H1 (cell line): ENCODE data around the gene CSAD. TPM values are rescaled to one million over a fixed set of nuclear protein-coding genes. Genes with fewer than 3 reads are reported as not detected.
A peak's percentile ranks its signal among the peaks of the same experiment; 100 is the strongest.

Experiments used
- CTCF ChIA-PET: fragments of 300-600 bp; sonication (Branson Sonifier 250); formaldehyde crosslinking; loops from one replicate; lab custom pipeline; 2021; ENCODE audit not compliant: partially characterized antibody; lab: Charles Lee
- POLR2A ChIA-PET: fragments of 300-600 bp; sonication (Branson Sonifier 250); formaldehyde crosslinking; loops from one replicate; lab custom pipeline; 2021; ENCODE audit warnings: inconsistent platforms; ENCODE audit not compliant: partially characterized antibody; lab: Charles Lee
- DNase-seq, 2 experiments: peaks; one replicate each; pipeline versions ENCODE4 v3.0.0 to v3.0.0-alpha.2; 2010 to 2022; ENCODE audit warnings: low spot score in 2 of 2, low read depth in 1 of 2, mixed read lengths in 1 of 2
- FAIRE-seq: peaks from 2 replicates; lab custom pipeline; 2011; peaks lifted over from hg19 to GRCh38; lab: Jason Lieb, UNC
- H2AFZ ChIP-seq: 2 replicates; pipeline ENCODE4 v1.8.1; 2012; ENCODE audit warnings: low read length, inconsistent platforms
- H2AK5ac ChIP-seq: 2 replicates; pipeline ENCODE4 v1.6.1; 2013; ENCODE audit warnings: low read depth, low read length
- H2BK120ac ChIP-seq: replicated peaks from 2 replicates; pipeline ENCODE3; 2013; ENCODE audit warnings: low read depth, low read length, inconsistent platforms
- H2BK12ac ChIP-seq: 2 replicates; pipeline ENCODE4 v1.6.1; 2013; ENCODE audit warnings: low read depth, low read length
- H2BK15ac ChIP-seq: 2 replicates; pipeline ENCODE4 v1.6.1; 2013; ENCODE audit warnings: low read length
- H2BK20ac ChIP-seq: 2 replicates; pipeline ENCODE4 v1.6.1; 2013; ENCODE audit warnings: low read length
- H2BK5ac ChIP-seq: 2 replicates; pipeline ENCODE4 v1.6.1; 2013; ENCODE audit warnings: low read depth, low read length
- H3K14ac ChIP-seq: 2 replicates; pipeline ENCODE4 v1.6.1; 2013; ENCODE audit warnings: inconsistent platforms; ENCODE audit not compliant: insufficient read length
- H3K18ac ChIP-seq: 2 replicates; pipeline ENCODE4 v1.6.1; 2013; ENCODE audit warnings: low read length; ENCODE audit errors: extremely low read depth
- H3K23ac ChIP-seq: 2 replicates; pipeline ENCODE4 v1.6.1; 2013; ENCODE audit warnings: inconsistent platforms; ENCODE audit not compliant: insufficient read length
- H3K23me2 ChIP-seq: 2 replicates; pipeline ENCODE4 v1.6.1; 2013; ENCODE audit warnings: low read depth, low read length
- H3K27ac ChIP-seq: 2 replicates; pipeline ENCODE4 v1.6.1; 2011; ENCODE audit warnings: low read depth, low read length, inconsistent platforms
- H3K27me3 ChIP-seq, 4 experiments: replicated peaks in 1 of 4; 1 replicate in 1 of 4; 2 replicates in 3 of 4; pipeline versions ENCODE4 v1.6.1 to v1.8.1; 2011 to 2013; ENCODE audit warnings: low read length in 3 of 4, mild to moderate bottlenecking in 3 of 4, inconsistent platforms in 2 of 4, mixed read lengths in 2 of 4, moderate library complexity in 1 of 4; ENCODE audit not compliant: control insufficient read depth in 3 of 4, insufficient read depth in 3 of 4; ENCODE audit errors: extremely low read depth in 1 of 4
- H3K36me3 ChIP-seq, 4 experiments: 2 replicates each; pipeline versions ENCODE4 v1.6.1 to v1.8.1; 2011 to 2013; ENCODE audit warnings: mild to moderate bottlenecking in 4 of 4, low read length in 3 of 4, moderate library complexity in 2 of 4, control low read depth in 1 of 4, inconsistent platforms in 1 of 4; ENCODE audit not compliant: insufficient read depth in 4 of 4, control insufficient read depth in 2 of 4
- H3K4ac ChIP-seq: replicated peaks from 2 replicates; pipeline ENCODE3; 2013; ENCODE audit warnings: low read length, low read depth, mixed read lengths, inconsistent platforms; ENCODE audit not compliant: insufficient read length
- H3K4me1 ChIP-seq, 4 experiments: replicated peaks in 1 of 4; 1 replicate in 1 of 4; 2 replicates in 3 of 4; pipeline versions ENCODE4 v1.6.1 to v1.8.1; 2011 to 2013; ENCODE audit warnings: low read length in 3 of 4, inconsistent platforms in 2 of 4, mixed read lengths in 1 of 4; ENCODE audit not compliant: insufficient read depth in 4 of 4, control insufficient read depth in 3 of 4
- H3K4me2 ChIP-seq, 2 experiments: 2 replicates each; pipeline versions ENCODE4 v1.6.1 to v1.8.1; 2011 to 2013; ENCODE audit warnings: low read depth in 2 of 2, low read length in 2 of 2, control low read depth in 1 of 2, inconsistent platforms in 1 of 2, mild to moderate bottlenecking in 1 of 2; ENCODE audit not compliant: insufficient read depth in 1 of 2
- H3K4me3 ChIP-seq, 4 experiments: fragments of 200-600, 300-600 bp in 1 of 4; sonication (generic), shearing (Covaris generic), sonication (Bioruptor Twin) in 1 of 4; 2 replicates each; pipeline versions ENCODE4 v1.5.1 to v1.8.1; 2011 to 2016; ENCODE audit warnings: low read length in 4 of 4, low read depth in 3 of 4, control low read depth in 2 of 4, inconsistent platforms in 2 of 4, mild to moderate bottlenecking in 2 of 4, mixed read lengths in 1 of 4, moderate library complexity in 1 of 4; ENCODE audit not compliant: insufficient read depth in 2 of 4; ENCODE audit errors: extremely low read depth in 1 of 4
- H3K56ac ChIP-seq: replicated peaks from 2 replicates; pipeline ENCODE3; 2013; ENCODE audit warnings: low read depth, mild to moderate bottlenecking, mixed read lengths, low read length, inconsistent platforms; ENCODE audit not compliant: insufficient read length
- H3K79me1 ChIP-seq: 2 replicates; pipeline ENCODE4 v1.6.1; 2013; ENCODE audit warnings: low read depth, low read length, control low read depth
- H3K79me2 ChIP-seq, 2 experiments: 2 replicates each; pipeline versions ENCODE4 v1.6.1 to v1.8.1; 2012 to 2013; ENCODE audit warnings: low read length in 2 of 2, mild to moderate bottlenecking in 2 of 2, inconsistent platforms in 1 of 2; ENCODE audit not compliant: insufficient read depth in 2 of 2, control insufficient read depth in 1 of 2
- H3K9ac ChIP-seq, 4 experiments: replicated peaks in 1 of 4; 1 replicate in 1 of 4; 2 replicates in 3 of 4; pipeline versions ENCODE4 v1.6.1 to v1.8.1; 2011 to 2013; ENCODE audit warnings: low read depth in 3 of 4, low read length in 3 of 4, control low read depth in 2 of 4, mild to moderate bottlenecking in 2 of 4, moderate library complexity in 2 of 4, inconsistent platforms in 1 of 4; ENCODE audit errors: extremely low read depth in 1 of 4
- H3K9me3 ChIP-seq, 2 experiments: 2 replicates each; pipeline versions ENCODE4 v1.6.1 to v1.8.1; 2012 to 2013; ENCODE audit warnings: mild to moderate bottlenecking in 2 of 2, moderate library complexity in 2 of 2, control low read depth in 1 of 2, inconsistent platforms in 1 of 2, low read depth in 1 of 2, low read length in 1 of 2, mixed read lengths in 1 of 2; ENCODE audit not compliant: insufficient read depth in 2 of 2
- H4K20me1 ChIP-seq, 2 experiments: replicated peaks in 1 of 2; 2 replicates each; pipeline versions ENCODE3 to v1.8.1; 2011 to 2013; ENCODE audit warnings: inconsistent platforms in 2 of 2, low read length in 2 of 2, mild to moderate bottlenecking in 1 of 2; ENCODE audit not compliant: insufficient read depth in 2 of 2, control insufficient read depth in 1 of 2
- H4K5ac ChIP-seq: 2 replicates; pipeline ENCODE4 v1.6.1; 2013; ENCODE audit warnings: low read length, low read depth, mixed read lengths, inconsistent platforms; ENCODE audit not compliant: insufficient read length
- H4K8ac ChIP-seq: 2 replicates; pipeline ENCODE4 v1.8.0; 2013; ENCODE audit warnings: mild to moderate bottlenecking, moderate library complexity, low read length, inconsistent platforms; ENCODE audit not compliant: insufficient read depth; ENCODE audit errors: extremely low read depth
- H4K91ac ChIP-seq: replicated peaks from 2 replicates; pipeline ENCODE3; 2013; ENCODE audit warnings: low read length, mixed read lengths, inconsistent platforms; ENCODE audit not compliant: insufficient read length
- CHD1 ChIP-seq: IDR thresholded peaks from 2 replicates; pipeline ENCODE4 v1.6.1; 2012; ENCODE audit warnings: low read depth, low read length, improper control_type of control experiment
- CREB1 ChIP-seq: IDR thresholded peaks from 2 replicates; pipeline ENCODE4 v1.6.1; 2012; ENCODE audit warnings: inconsistent platforms
- EP300 ChIP-seq, 2 experiments: IDR thresholded peaks; 1 replicate in 1 of 2; 2 replicates in 1 of 2; pipeline ENCODE4 v1.6.1; 2011 to 2012; ENCODE audit warnings: low read depth in 2 of 2, low read length in 2 of 2, mild to moderate bottlenecking in 2 of 2, borderline replicate concordance in 1 of 2, inconsistent platforms in 1 of 2, moderate library complexity in 1 of 2
- GABPA ChIP-seq: IDR thresholded peaks from 2 replicates; pipeline ENCODE4 v1.6.1; 2011; ENCODE audit warnings: mild to moderate bottlenecking, low read length, moderate library complexity, borderline replicate concordance; ENCODE audit not compliant: insufficient read depth
- GTF2F1 ChIP-seq: IDR thresholded peaks from 2 replicates; pipeline ENCODE4 v1.6.1; 2012; ENCODE audit warnings: low read depth, low read length, improper control_type of control experiment, borderline replicate concordance
- HDAC2 ChIP-seq, 2 experiments: fragments of 300-600 bp in 1 of 2; sonication (generic) in 1 of 2; IDR thresholded peaks; 2 replicates each; pipeline ENCODE4 v1.6.1; 2011 to 2012; ENCODE audit warnings: low read depth in 2 of 2, low read length in 2 of 2, mild to moderate bottlenecking in 2 of 2, moderate library complexity in 2 of 2, borderline replicate concordance in 1 of 2, inconsistent platforms in 1 of 2
- POLR2AphosphoS5 ChIP-seq: IDR thresholded peaks from 2 replicates; pipeline ENCODE4 v1.6.1; 2011; ENCODE audit warnings: low read depth, low read length
- RNF2 ChIP-seq: fragments of 200-900, 300-1000 bp; sonication (generic); IDR thresholded peaks from 2 replicates; pipeline ENCODE4 v1.7.1; 2016; ENCODE audit warnings: borderline replicate concordance, low read depth, mild to moderate bottlenecking, antibody characterized with exemption, low read length; ENCODE audit not compliant: poor library complexity, severe bottlenecking; ENCODE audit errors: missing control alignments
- SAP30 ChIP-seq: fragments of 300-600 bp; sonication (generic); IDR thresholded peaks from 2 replicates; pipeline ENCODE4 v1.7.1; 2012; ENCODE audit warnings: low read length, moderate library complexity, mild to moderate bottlenecking, inconsistent platforms; ENCODE audit not compliant: insufficient read depth, insufficient replicate concordance
- SUZ12 ChIP-seq: fragments of 200-600 bp; sonication (generic); IDR thresholded peaks from 2 replicates; pipeline ENCODE4 v1.6.1; 2012; ENCODE audit warnings: mild to moderate bottlenecking, inconsistent platforms, low read length, moderate library complexity, mixed read lengths
- ZNF274 ChIP-seq: IDR thresholded peaks from 2 replicates; pipeline ENCODE4 v1.7.0; 2012; ENCODE audit warnings: low read length, borderline replicate concordance; ENCODE audit errors: extremely low read depth
- WGBS, 2 experiments: shearing (Covaris generic) in 1 of 2; methylation state at CpG; one replicate each; pipeline versions ENCODE4 v1.1.6 to v1.1.7; 2013 to 2015; ENCODE audit warnings: low lambda C conversion rate in 2 of 2, mixed read lengths in 2 of 2, inconsistent platforms in 1 of 2, low coverage in 1 of 2, missing lambda C conversion rate in 1 of 2; ENCODE audit not compliant: insufficient replicate concordance in 2 of 2, insufficient coverage in 1 of 2, insufficient read length in 1 of 2; ENCODE audit errors: extremely low coverage in 1 of 2, missing lambda C conversion rate in 1 of 2; 5-methylcytosine and 5-hydroxymethylcytosine counted together
- polyA plus RNA-seq, 7 experiments: library from polyadenylated mRNA; depleted of rRNA in 3 of 7; stranded (reverse) in 5 of 7; unstranded in 2 of 7; fragments of >200 nt in 5 of 7; fragments of 200-250 nt in 2 of 7; gene quantifications; 1 replicate in 5 of 7; 2 replicates in 1 of 7; 4 replicates in 1 of 7; pipeline versions ENCODE4 v1.2.1 to v1.2.3, GENCODE V29; 2011 to 2013; ENCODE audit warnings: missing spikeins in 2 of 7, mixed read lengths in 2 of 7
- total RNA-seq: library from RNA; stranded (reverse); fragmentation: NEBNext Ultra II Directional; extraction: Animal tissue kit (Norgen Biotek cat#: 25700); gene quantifications from 2 replicates; pipeline ENCODE4 v1.2.1, GENCODE V29; 2021
- TF ChIP-seq, protein P1 (sequence below): IDR thresholded peaks from 2 replicates; pipeline ENCODE4 v1.6.1; 2012; ENCODE audit warnings: inconsistent platforms

Gene CSAD
- total and polyA plus RNA-seq, 2 of the 8 experiments (the other 6 are each of a cell fraction or from before 2014, with no cell fraction given), result 8.8 to 11.3 TPM

DNA sequence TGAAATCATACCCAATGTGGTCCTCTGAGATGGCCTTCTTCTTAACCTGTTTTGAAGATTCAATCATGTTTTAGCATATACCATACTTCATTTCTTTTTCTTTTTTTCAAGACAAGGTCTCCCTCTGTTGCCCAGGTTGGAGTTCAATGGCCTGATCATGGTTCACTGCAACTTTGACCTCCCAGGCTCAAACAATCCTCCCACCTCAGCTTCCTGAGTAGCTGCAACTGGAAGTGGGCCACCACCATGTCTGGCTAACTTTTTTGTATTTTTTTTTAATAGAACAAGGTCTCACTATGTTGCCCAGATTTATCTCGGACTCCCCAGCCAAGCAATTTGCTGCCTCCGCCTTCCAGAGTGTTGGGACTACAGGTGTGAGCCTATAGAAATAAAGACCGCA lies 47.0 kb downstream of the CSAD start:
- no peak overlapping the region for H2BK12ac ChIP-seq
- no peaks in the 10 kb centered on the region for H3K79me2 ChIP-seq
- H2BK20ac ChIP-seq, result no peak overlapping the region
- no peak overlapping the region for H3K4ac ChIP-seq
- H2BK120ac ChIP-seq, result no peak overlapping the region
- no peaks in the 10 kb centered on the region for H3K27me3 ChIP-seq
- no peak overlapping the region for H2BK5ac ChIP-seq
- H3K36me3 ChIP-seq, result no peaks in the 10 kb centered on the region
- no peaks in the 10 kb centered on the region for H3K4me1 ChIP-seq
- DNase-seq (peak in 1 of 2 experiments; percentile 8), FAIRE-seq (no peak)
- H4K8ac ChIP-seq, result no peak overlapping the region
- H3K4me3 ChIP-seq, result no peak overlapping the region
- no peaks in the 10 kb centered on the region for H3K9me3 ChIP-seq
- no peak overlapping the region for H3K27ac ChIP-seq
- no peak overlapping the region for H3K23ac ChIP-seq
- H2BK15ac ChIP-seq, result no peak overlapping the region
- no peak overlapping the region for H3K56ac ChIP-seq
- no peak overlapping the region for H2AK5ac ChIP-seq
- no peaks in the 10 kb centered on the region for H4K20me1 ChIP-seq
- H3K23me2 ChIP-seq, result no peaks in the 10 kb centered on the region
- H3K14ac ChIP-seq, result no peak overlapping the region
- no peak overlapping the region for H4K5ac ChIP-seq
- H3K9ac ChIP-seq, result no peak overlapping the region
- WGBS, 2 experiments, result 92% methylated on average over 3 of the region's 3 CpGs; no CpG with 5 or more reads in 1 of the 2 experiments
- ChIA-PET POLR2A (interaction anchor here (0.7 kb wide), 1 partner anchor 51 kb away, joined by 5 read pairs; no protein-coding TSS in a partner anchor), CTCF (interaction anchor here (0.6 to 1.8 kb wide), 6 partner anchors 13 to 87 kb away, joined by 4 read pairs; no protein-coding TSS in a partner anchor)
- H3K79me1 ChIP-seq, result no peaks in the 10 kb centered on the region
- no peak overlapping the region for H3K18ac ChIP-seq
- no peak overlapping the region for H4K91ac ChIP-seq
- H2AFZ ChIP-seq, result no peak overlapping the region
- H3K4me2 ChIP-seq, result no peak overlapping the region
- TF ChIP-seq HDAC2 (IDR thresholded peaks at IDR 0.05; ENCODE audit: borderline replicate concordance in 1 of 2, low read depth in 2 of 2, low read length in 2 of 2), result no peak
- no peak for TF ChIP-seq POLR2AphosphoS5
- no peak for TF ChIP-seq EP300 (IDR thresholded peaks at IDR 0.05; ENCODE audit: borderline replicate concordance in 1 of 2, low read depth in 2 of 2, low read length in 2 of 2)
- TF ChIP-seq CREB1, result no peak
- TF ChIP-seq SAP30, result no peak
- TF ChIP-seq RNF2, result no peak
- TF ChIP-seq GABPA, result no peak
- no peak for TF ChIP-seq GTF2F1
- TF ChIP-seq SUZ12, result no peak
- no peak for TF ChIP-seq CHD1
- TF ChIP-seq, protein P1, sequence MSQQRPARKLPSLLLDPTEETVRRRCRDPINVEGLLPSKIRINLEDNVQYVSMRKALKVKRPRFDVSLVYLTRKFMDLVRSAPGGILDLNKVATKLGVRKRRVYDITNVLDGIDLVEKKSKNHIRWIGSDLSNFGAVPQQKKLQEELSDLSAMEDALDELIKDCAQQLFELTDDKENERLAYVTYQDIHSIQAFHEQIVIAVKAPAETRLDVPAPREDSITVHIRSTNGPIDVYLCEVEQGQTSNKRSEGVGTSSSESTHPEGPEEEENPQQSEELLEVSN, result no peak
- no peak for TF ChIP-seq ZNF274
